DMS79 treated with DMSO at 0.1 percent for 48 hours (cell line): ENCODE data around the gene GULP1.
"Not testable (repeated sequence)": the region's sequence is repeated elsewhere in the genome, so short reads cannot be mapped to it uniquely, and the experiment has no call there.

ENCODE experiments used
- DNase-seq: peaks from one replicate; lab custom pipeline; 2025; lab: John Stamatoyannopoulos, UW

The GULP1 gene

DNA sequence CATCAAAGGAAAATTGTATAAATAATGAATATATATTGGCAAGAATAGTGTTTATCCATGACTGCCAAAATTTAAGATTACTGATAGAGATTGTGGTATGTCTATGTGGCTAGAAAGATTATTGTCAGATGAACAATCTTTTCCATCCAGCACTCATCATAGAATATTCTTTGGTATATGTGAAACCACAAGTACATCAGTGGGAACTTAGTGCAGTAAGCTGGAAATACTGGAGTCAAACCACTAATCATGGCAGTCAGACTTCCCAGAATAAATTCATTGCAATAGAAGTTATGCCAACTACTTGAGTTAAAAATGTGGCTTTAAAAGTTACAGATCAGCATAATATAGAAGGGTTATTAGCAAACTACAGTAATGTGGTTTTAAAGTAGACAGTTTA is 310.3 kb downstream of the GULP1 start:
- no peak for DNase-seq

GRCh38 chr2:188604579-188604978 is 312.9 kb downstream of the GULP1 start:
- no peak for DNase-seq

GRCh38 chr2:188605609-188606584 is 314.2 kb downstream of the GULP1 start:
- not testable (repeated sequence) for DNase-seq

DNA sequence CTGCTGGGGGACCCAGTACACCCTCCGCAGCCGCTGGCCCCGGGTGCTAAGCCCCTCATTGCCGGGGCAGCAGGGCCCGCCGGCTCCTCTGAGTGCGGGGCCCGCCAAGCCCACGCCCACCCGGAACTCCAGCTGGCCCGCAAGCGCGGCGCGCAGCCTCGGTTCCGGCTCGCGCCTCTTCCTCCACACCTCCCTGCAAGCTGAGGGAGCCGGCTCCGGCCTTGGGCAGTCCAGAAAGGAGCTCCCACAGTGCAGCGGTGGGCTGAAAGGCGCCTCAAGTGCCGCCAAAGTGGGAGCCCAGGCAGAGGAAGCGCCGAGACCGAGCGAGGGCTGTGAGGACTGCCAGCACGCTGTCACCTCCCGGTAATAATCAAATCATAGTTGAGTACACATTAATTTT is 314.9 kb downstream of the GULP1 start:
- not testable (repeated sequence) for DNase-seq

DNA sequence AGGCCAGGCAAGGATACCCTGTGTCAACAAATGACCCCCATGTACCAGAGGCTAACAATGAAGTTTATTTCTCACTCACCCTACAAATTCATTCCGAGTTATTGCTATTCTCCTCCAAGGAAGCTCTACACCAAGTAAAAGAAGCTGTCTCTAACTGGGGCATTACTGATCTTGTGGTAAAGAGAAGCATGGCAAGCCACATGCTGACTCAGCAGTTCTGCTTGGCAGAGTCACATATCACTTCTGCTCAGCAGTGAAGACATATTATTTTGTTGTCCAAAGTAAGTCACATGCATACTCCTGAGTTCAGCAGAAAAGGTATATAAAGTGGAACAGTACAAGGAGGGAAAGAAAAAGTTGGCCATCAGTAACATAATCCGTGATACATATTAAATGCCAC is 315.8 kb downstream of the GULP1 start:
- DNase-seq: no peak

- DNase-seq: no peak
Measured at GRCh38 chr2:188609321-188610049, 317.8 kb downstream of the GULP1 start.

DNA sequence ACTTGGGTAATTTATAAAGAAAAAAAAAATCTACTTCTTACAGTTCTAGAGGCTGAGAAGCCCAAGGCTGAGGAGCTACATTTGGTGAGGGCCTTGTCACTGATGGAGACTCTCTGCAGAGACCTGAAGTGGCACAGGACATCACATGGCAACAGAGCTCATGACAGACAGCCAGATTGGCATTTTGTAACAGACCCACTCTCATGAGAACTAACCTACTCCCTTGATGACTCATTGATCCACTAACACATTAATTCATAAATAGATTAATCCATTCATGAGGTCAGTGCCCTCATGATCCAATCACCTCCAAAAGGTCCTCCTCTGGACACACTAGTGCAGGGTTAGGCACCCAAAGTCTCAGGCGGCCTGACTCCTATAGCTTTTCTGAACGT is 318.4 kb downstream of the GULP1 start:
- DNase-seq: no peak

DNA sequence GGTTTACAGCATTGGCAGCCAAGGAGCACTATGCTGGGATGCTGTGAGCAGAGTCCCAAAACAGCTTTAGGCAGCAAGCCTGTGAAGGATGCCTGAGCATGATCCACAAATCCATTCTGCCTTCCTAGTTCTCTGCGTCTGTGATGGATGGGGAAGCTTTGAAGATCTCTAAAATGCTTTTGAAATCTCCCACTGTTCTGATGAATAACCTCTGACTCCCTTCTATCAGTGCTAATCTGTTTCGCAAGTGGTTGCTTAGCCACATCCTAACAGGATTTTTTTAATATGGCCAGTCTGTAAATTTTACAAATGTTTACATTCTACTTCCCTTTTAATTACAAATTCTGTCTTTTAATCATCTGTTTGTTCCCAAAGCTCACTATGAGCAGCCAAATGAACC is 319.2 kb downstream of the GULP1 start:
- no peak for DNase-seq

- no peak for DNase-seq
Measured at GRCh38 chr2:188619146-188619545, 327.5 kb downstream of the GULP1 start.

GRCh38 chr2:188620916-188621315 is 329.2 kb downstream of the GULP1 start:
- DNase-seq: no peak

DNA sequence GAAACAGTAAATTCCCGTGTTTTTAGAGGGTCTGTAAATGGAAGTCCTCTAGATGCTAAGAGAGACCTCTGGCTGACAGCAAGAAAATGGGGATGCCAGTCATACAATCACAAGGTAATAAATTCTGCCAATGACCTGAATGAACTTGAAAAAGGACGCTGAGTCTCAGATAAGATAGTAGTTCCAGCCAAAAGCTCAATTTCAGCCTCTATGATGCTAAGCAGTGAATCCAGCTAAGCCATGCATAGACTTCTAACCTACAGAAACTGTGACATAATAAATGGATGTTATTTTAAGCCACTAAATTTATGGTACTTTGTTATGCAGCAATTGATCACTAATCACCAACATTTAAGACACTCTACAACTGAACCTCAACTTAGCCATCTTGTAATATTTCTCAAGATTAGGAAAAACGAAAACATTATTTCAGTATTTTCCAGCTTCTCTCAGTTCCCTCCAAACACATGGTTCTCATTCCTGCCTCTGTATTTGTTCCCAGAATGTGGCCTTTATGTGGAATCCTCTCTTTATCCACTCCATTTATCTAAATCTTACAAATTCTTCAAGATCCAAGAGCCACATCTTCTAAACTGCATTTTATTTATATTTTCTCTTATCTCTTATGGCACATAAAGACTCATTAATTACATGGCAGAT is 331.1 kb downstream of the GULP1 start:
- DNase-seq: no peak

DNA sequence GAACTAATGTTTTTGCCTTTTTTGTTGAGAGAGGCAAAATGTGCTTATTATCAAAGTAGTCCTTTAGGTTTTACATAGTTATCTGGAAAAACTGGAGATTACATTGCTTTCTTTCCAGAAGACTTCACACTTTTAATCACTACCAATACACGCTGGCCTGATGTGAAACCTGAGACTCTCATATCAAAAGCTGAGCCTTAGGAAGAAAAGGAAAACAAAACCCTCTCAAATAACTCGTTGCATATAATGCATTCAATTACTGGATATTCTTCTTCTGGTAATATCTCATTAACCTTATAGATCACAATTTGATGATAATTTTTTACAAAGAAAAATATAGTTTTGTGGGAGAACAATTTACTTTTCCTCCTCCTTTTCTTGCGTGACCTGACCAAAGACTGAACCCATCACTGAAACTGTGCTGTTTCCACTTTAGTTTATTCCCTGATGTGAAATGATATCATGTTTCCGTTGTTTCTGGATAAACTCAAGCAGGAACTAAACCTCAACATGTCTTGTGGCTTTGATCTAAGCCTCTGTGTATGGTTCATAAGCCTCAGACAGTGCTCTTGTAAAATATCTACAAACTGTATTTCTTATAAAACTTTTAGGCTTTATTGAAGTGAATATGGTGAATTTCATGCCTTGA is 332.4 kb downstream of the GULP1 start:
- no peak for DNase-seq

GRCh38 chr2:188627471-188627870 is 335.8 kb downstream of the GULP1 start:
- no peak for DNase-seq

- no peak for DNase-seq
Measured at GRCh38 chr2:188628989-188629752, 337.5 kb downstream of the GULP1 start.

GRCh38 chr2:188629753-188630527 is 338.3 kb downstream of the GULP1 start:
- no peak for DNase-seq

GRCh38 chr2:188631037-188631809 is 339.5 kb downstream of the GULP1 start:
- DNase-seq: no peak

GRCh38 chr2:188634656-188635055 is 343.0 kb downstream of the GULP1 start:
- DNase-seq: no peak
